Common myeloid progenitor, CD34-positive (primary cell): Measurements from ENCODE around the gene GRIFIN.

ENCODE experiments used
- CTCF ChIA-PET: fragments of 350-600 bp; sonication (Branson Sonifier 250); formaldehyde crosslinking; loops from one replicate; lab custom pipeline; 2021; ENCODE audit warnings: antibody characterized with exemption; lab: Charles Lee
- POLR2A ChIA-PET: fragments of 350-600 bp; sonication (Branson Sonifier 250); formaldehyde crosslinking; loops from one replicate; lab custom pipeline; 2021; ENCODE audit warnings: antibody characterized with exemption; lab: Charles Lee
- DNase-seq, 3 donors: peaks; one replicate each; pipeline versions ENCODE4 v3.0.0 to v3.0.0-alpha.2; 2013
- H3K27ac ChIP-seq, 2 experiments: 1 replicate in 1 of 2; 2 replicates in 1 of 2; pipeline ENCODE4 v1.7.0; 2013; ENCODE audit warnings: inconsistent platforms in 2 of 2, low read length in 2 of 2, mild to moderate bottlenecking in 2 of 2, low read depth in 1 of 2, moderate library complexity in 1 of 2; ENCODE audit not compliant: severe bottlenecking in 2 of 2, insufficient read depth in 1 of 2, poor library complexity in 1 of 2
- H3K27me3 ChIP-seq, 5 experiments: replicated peaks in 2 of 5; 1 replicate in 3 of 5; 2 replicates in 2 of 5; pipeline versions ENCODE4 v1.6.1 to v1.7.0; 2013; ENCODE audit warnings: low read length in 4 of 5, mild to moderate bottlenecking in 2 of 5, moderate library complexity in 2 of 5, inconsistent platforms in 1 of 5; ENCODE audit not compliant: insufficient read depth in 5 of 5, control insufficient read depth in 4 of 5
- H3K36me3 ChIP-seq, 4 experiments: 1 replicate in 2 of 4; 2 replicates in 2 of 4; pipeline versions ENCODE4 v1.6.1 to v1.7.0; 2013; ENCODE audit warnings: low read length in 3 of 4, control low read depth in 1 of 4, mild to moderate bottlenecking in 1 of 4; ENCODE audit not compliant: control insufficient read depth in 4 of 4, insufficient read depth in 4 of 4
- H3K4me1 ChIP-seq, 4 experiments: 1 replicate in 3 of 4; 2 replicates in 1 of 4; pipeline versions ENCODE4 v1.6.1 to v1.7.1; 2013; ENCODE audit warnings: low read length in 3 of 4, mild to moderate bottlenecking in 3 of 4, control low read depth in 1 of 4, inconsistent platforms in 1 of 4, moderate library complexity in 1 of 4; ENCODE audit not compliant: control insufficient read depth in 4 of 4, insufficient read depth in 4 of 4; ENCODE audit errors: control extremely low read depth in 1 of 4
- H3K4me3 ChIP-seq, 7 experiments: 1 replicate in 4 of 7; 2 replicates in 3 of 7; pipeline versions ENCODE4 v1.5.1 to v1.7.0; 2013; ENCODE audit warnings: mild to moderate bottlenecking in 7 of 7, low read length in 6 of 7, moderate library complexity in 6 of 7, inconsistent platforms in 2 of 7, low read depth in 2 of 7, control low read depth in 1 of 7; ENCODE audit not compliant: insufficient read depth in 4 of 7, control insufficient read depth in 1 of 7; ENCODE audit errors: extremely low read depth in 1 of 7
- H3K9me3 ChIP-seq, 5 experiments: 1 replicate in 4 of 5; 2 replicates in 1 of 5; pipeline versions ENCODE4 v1.6.1 to v1.7.1; 2013; ENCODE audit warnings: low read length in 4 of 5, mild to moderate bottlenecking in 2 of 5, inconsistent platforms in 1 of 5, low read depth in 1 of 5, moderate library complexity in 1 of 5; ENCODE audit not compliant: control insufficient read depth in 4 of 5, insufficient read depth in 2 of 5; ENCODE audit errors: control extremely low read depth in 1 of 5
- whole genome bisulfite sequencing: methylation state at CpG from one replicate; pipeline ENCODE4 v1.1.5; 2013; ENCODE audit not compliant: insufficient coverage; 5-methylcytosine and 5-hydroxymethylcytosine counted together

The GRIFIN gene

DNA sequence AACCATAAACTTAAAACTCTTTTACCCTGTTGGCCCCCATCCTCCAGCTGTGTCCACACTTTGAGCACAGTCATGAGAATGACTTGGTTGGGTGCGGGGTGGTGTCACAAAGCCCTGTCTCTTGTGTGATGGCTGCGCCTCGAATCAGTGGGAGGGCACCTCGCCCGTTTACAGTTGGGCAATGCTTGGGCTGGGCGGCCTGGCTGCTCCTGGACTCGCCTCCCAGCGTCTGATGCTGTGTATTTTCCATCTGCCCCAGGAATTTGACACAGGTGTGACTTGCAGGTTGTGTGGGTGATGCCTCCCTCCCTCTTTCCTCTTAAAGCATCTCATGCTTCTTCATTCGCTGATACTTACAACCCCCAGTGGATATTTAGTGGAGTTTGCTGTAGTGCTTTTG lies 39.1 kb downstream of the GRIFIN start:
- Histone ChIP-seq H3K36me3 (peaks cover 18 to 87% (median 60%) of the 10 kb centered on the region in 4 experiments), H3K4me1 (peaks cover 0 to 12% (median 0%) of the 10 kb centered on the region in 4 experiments), H3K4me3 (no peak overlapping the region), H3K9me3 (no peaks in the 10 kb centered on the region), H3K27ac (no peak overlapping the region), H3K27me3 (no peaks in the 10 kb centered on the region)
- DNase-seq, result no peak
- WGBS, result 98% methylated on average over 6 of the region's 9 CpGs
- CTCF ChIA-PET, result interaction anchor here (0.9 to 1.9 kb wide), 5 partner anchors 8 to 72 kb away, joined by 3 to 5 read pairs (median 3); partner anchors contain the start of gene CHST12
- POLR2A ChIA-PET, result no interaction called here

DNA sequence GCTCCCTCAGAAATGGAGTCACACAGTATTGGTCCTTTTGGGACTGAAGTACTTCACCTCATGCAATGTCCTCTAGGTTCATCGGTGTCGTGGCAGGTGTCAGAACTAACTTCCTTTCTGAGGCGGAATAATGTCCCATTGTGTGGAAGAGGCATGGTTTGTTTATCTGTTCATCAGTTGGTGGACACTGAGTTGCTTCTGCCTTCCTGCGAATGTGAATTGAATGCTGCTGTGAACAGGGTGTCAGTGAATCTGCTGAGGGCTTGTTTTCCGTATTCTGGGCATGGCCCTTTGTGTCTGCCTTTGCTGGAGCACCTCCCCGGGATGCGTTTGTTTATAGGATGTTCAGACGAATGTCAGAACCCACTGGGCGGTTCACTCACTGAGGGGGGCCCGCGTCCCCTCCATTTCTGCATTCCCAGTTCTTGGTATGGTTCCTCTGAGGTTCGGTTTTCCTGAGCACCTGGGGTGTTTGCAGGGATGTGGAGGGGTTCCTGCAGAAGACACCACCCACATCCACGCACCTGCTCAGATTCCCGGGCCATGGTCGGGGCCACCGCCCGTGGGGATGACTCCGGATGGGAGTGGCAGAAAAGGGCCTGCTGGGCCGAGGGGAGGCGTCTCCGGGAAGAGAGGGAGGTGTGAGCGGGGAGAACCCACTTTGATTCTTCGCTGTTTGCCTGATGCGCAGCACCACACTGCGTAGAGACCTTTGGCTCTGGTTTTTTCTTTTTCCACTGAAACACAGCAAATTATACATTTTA lies 39.7 kb downstream of the GRIFIN start:
- peaks cover 21 to 84% (median 62%) of the 10 kb centered on the region in 4 experiments for H3K36me3 ChIP-seq
- WGBS, result 97% methylated on average over 16 of the region's 25 CpGs
- no peaks in the 10 kb centered on the region for H3K9me3 ChIP-seq
- H3K27me3 ChIP-seq, result no peaks in the 10 kb centered on the region
- no peak for DNase-seq
- no peak overlapping the region for H3K4me3 ChIP-seq
- CTCF ChIA-PET, result interaction anchor here (0.9 to 4.2 kb wide), 5 partner anchors 9 to 71 kb away, joined by 3 to 24 read pairs (median 3); partner anchors contain the start of gene CHST12
- POLR2A ChIA-PET, result no interaction called here
- peaks cover 0 to 8% (median 0%) of the 10 kb centered on the region in 4 experiments for H3K4me1 ChIP-seq
- H3K27ac ChIP-seq, result no peak overlapping the region

DNA sequence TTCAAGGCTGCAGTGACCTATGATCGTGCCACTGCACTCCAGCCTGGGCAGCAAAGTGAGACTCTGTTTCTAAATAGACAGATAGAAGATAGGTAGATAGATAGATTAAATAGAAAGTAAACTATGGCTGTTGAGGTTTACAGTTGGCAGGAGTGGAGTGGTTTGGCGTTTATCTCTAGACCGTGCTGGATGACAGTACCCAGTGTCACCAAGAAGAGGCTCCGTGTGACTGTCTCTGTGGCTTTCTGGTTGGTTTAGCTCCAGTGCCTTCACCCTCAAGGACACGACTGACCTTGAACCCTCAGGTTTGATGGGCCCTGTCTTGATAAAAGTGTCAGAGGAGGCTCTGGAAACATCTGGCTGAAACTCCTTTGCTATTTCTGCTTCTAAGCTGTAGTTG lies 41.1 kb downstream of the GRIFIN start:
- peaks cover 19 to 82% (median 66%) of the 10 kb centered on the region in 4 experiments for H3K36me3 ChIP-seq
- H3K9me3 ChIP-seq, result peaks cover 0 to 7% (median 3%) of the 10 kb centered on the region in 5 experiments
- no peaks in the 10 kb centered on the region for H3K4me1 ChIP-seq
- POLR2A ChIA-PET, result no interaction called here
- no peaks in the 10 kb centered on the region for H3K27me3 ChIP-seq
- 92% methylated on average over 5 of the region's 5 CpGs for WGBS
- H3K27ac ChIP-seq, result no peak overlapping the region
- H3K4me3 ChIP-seq, result no peak overlapping the region
- no peak for DNase-seq
- CTCF ChIA-PET, result interaction anchor here (0.6 to 4.2 kb wide), 5 partner anchors 8 to 29 kb away, joined by 3 to 24 read pairs (median 5); no protein-coding TSS in a partner anchor

DNA sequence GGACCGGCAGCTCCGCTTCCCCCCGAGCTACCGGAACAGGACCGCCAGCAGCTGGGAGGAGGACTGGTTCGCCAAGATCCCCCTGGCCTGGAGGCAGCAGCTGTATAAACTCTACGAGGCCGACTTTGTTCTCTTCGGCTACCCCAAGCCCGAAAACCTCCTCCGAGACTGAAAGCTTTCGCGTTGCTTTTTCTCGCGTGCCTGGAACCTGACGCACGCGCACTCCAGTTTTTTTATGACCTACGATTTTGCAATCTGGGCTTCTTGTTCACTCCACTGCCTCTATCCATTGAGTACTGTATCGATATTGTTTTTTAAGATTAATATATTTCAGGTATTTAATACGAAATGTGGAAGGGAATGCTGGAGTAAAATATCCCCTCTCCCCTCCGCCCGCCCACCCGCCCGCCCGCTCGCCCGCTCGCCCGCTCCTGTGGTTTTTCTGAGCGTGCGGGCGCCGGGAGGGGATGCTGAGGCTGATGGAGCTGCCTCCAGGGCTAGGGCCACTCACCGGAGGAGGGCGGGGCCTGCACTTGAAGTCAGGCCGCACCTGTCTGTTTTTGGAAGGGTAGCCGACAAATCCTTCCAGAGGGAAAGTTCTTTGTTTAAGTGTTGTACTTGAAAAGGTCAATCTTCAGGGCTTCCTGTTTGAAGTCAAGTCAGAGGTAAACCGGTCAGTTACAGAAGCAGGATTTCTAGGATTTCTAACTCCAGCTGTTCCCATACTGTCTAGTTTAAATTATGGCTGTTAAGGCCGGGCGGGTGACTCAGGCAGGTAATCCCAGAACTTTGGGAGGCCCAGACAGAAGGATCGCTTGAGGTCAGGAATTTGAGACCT lies 42.3 kb downstream of the GRIFIN start:
- POLR2A ChIA-PET, result no interaction called here
- Histone ChIP-seq H3K36me3 (peaks cover 16 to 75% (median 61%) of the 10 kb centered on the region in 4 experiments), H3K27me3 (no peaks in the 10 kb centered on the region), H3K4me1 (no peaks in the 10 kb centered on the region), H3K27ac (no peak overlapping the region), H3K4me3 (no peak overlapping the region), H3K9me3 (peaks cover 0 to 7% (median 5%) of the 10 kb centered on the region in 5 experiments)
- 97% methylated on average over 23 of the region's 42 CpGs for WGBS
- no peak for DNase-seq
- CTCF ChIA-PET, result interaction anchor here (0.6 to 5.0 kb wide), 10 partner anchors 11 to 249 kb away, joined by 3 to 26 read pairs (median 10); no protein-coding TSS in a partner anchor

DNA sequence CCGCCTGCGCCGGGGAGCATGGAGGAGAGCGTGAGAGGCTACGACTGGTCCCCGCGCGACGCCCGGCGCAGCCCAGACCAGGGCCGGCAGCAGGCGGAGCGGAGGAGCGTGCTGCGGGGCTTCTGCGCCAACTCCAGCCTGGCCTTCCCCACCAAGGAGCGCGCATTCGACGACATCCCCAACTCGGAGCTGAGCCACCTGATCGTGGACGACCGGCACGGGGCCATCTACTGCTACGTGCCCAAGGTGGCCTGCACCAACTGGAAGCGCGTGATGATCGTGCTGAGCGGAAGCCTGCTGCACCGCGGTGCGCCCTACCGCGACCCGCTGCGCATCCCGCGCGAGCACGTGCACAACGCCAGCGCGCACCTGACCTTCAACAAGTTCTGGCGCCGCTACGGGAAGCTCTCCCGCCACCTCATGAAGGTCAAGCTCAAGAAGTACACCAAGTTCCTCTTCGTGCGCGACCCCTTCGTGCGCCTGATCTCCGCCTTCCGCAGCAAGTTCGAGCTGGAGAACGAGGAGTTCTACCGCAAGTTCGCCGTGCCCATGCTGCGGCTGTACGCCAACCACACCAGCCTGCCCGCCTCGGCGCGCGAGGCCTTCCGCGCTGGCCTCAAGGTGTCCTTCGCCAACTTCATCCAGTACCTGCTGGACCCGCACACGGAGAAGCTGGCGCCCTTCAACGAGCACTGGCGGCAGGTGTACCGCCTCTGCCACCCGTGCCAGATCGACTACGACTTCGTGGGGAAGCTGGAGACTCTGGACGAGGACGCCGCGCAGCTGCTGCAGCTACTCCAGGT lies 43.1 kb downstream of the GRIFIN start:
- WGBS, result 98% methylated on average over 78 of the region's 85 CpGs
- H3K27ac ChIP-seq, result no peak overlapping the region
- ChIA-PET POLR2A (no interaction called here), CTCF (interaction anchor here (0.6 to 5.0 kb wide), 11 partner anchors 8 to 249 kb away, joined by 3 to 26 read pairs (median 9); no protein-coding TSS in a partner anchor)
- peaks cover 0 to 7% (median 5%) of the 10 kb centered on the region in 5 experiments for H3K9me3 ChIP-seq
- H3K4me1 ChIP-seq, result no peaks in the 10 kb centered on the region
- no peak overlapping the region for H3K4me3 ChIP-seq
- DNase-seq, result no peak
- H3K27me3 ChIP-seq, result no peaks in the 10 kb centered on the region
- peaks cover 16 to 67% (median 53%) of the 10 kb centered on the region in 4 experiments for H3K36me3 ChIP-seq

DNA sequence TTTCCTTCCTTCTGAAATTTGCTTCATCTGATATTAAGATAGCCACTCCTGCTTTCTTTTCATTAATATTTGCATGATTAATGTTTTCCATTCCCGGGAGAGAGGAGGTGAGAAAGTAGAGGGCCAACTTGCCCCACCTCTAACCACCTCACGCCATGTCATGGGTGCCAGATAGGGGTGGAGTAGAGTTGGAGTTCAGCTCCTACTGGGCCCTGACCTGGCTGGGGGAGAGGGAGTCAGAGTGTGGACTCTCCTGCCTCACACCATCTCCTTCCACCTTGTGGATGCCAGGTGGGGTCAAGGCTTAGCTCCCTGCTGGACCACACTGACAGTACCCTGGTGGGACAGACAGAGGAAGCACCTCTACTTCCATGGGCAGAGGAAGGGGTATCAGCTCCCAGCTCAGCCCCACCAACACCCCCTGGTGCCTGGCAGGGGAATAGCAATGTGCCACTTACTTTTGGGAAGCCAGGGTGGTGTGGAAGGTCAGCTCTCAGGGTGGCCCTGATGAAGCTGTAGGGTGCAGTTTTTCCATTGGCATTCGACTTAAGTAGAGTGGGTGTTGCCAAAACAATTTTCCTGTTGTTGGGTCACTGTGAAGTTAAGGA lies 44.8 kb downstream of the GRIFIN start:
- peak; percentile 31 to 57 (median 51) for DNase-seq
- Histone ChIP-seq H3K4me1 (no peaks in the 10 kb centered on the region), H3K27ac (no peak overlapping the region), H3K4me3 (no peak overlapping the region), H3K27me3 (no peaks in the 10 kb centered on the region), H3K36me3 (peaks cover 7 to 50% (median 39%) of the 10 kb centered on the region in 4 experiments), H3K9me3 (peaks cover 0 to 7% (median 5%) of the 10 kb centered on the region in 5 experiments)
- ChIA-PET CTCF (interaction anchor here (0.8 to 5.0 kb wide), 14 partner anchors 8 to 46 kb away, joined by 3 to 26 read pairs (median 7); no protein-coding TSS in a partner anchor), POLR2A (interaction anchor here (1.2 kb wide), 1 partner anchor 26 kb away, joined by 7 read pairs; no protein-coding TSS in a partner anchor)
- WGBS, result 100% methylated on average over 1 of the region's 3 CpGs
